ENCODE data around the gene DHX29. TPM values are rescaled to one million over a fixed set of nuclear protein-coding genes. Genes with fewer than 3 reads are reported as not detected.

DHX29 gene
- total and polyA plus RNA-seq, 2 donors (not counting 1 experiment from before 2014, with no cell fraction given): 8.1 to 38.5 TPM

DNA sequence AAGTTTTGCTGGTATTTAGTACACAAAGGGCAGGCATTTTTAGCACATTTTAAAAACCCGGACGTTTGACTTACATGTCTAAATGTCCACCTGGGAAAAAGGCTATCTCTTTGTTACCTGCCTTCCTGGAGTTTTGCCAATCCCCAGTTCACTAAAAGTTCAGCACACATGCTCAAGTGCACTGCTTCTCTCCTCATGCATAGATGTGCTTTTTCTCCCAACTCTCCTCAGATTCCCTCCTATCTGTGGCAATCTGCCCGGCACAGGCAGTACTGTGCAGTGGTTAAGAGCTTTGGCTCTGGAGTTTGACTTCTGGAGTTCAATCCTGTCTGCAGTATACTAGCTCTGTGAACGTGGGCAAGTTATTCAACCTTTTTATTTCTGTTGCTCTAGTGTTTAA lies 65.7 kb downstream of the DHX29 start:
- Histone ChIP-seq H3K9ac (ENCODE audit: insufficient read depth, low read length) (no peak overlapping the region), H3K27me3 (ENCODE audit: control insufficient read depth, insufficient read depth, low read length) (peaks cover 9% of the 10 kb centered on the region), H2AFZ (ENCODE audit: low read length) (no peak overlapping the region), H3K4me1 (ENCODE audit: control insufficient read depth, extremely low read depth, insufficient read depth, low read length) (no peaks in the 10 kb centered on the region), H3K4me3 (replicated peaks in 1 of 4; ENCODE audit: control extremely low read depth in 1 of 4, insufficient read depth in 1 of 4, low read depth in 3 of 4, low read length in 4 of 4) (no peak overlapping the region), H4K20me1 (ENCODE audit: control insufficient read depth, extremely low read depth, insufficient read depth, low read length) (no peaks in the 10 kb centered on the region), H3K27ac (ENCODE audit: insufficient read depth, low read length) (no peak overlapping the region), H3K36me3 (ENCODE audit: control insufficient read depth, insufficient read depth, low read length) (no peaks in the 10 kb centered on the region), H3K9me3 (ENCODE audit: control insufficient read depth, insufficient read depth, low read depth, low read length) (no peaks in the 10 kb centered on the region), H3K4me2 (ENCODE audit: extremely low read depth, insufficient read depth, low read length) (no peak overlapping the region), H3K79me2 (ENCODE audit: control insufficient read depth, insufficient read depth, low read length) (no peaks in the 10 kb centered on the region)
- TF ChIP-seq, protein P1, sequence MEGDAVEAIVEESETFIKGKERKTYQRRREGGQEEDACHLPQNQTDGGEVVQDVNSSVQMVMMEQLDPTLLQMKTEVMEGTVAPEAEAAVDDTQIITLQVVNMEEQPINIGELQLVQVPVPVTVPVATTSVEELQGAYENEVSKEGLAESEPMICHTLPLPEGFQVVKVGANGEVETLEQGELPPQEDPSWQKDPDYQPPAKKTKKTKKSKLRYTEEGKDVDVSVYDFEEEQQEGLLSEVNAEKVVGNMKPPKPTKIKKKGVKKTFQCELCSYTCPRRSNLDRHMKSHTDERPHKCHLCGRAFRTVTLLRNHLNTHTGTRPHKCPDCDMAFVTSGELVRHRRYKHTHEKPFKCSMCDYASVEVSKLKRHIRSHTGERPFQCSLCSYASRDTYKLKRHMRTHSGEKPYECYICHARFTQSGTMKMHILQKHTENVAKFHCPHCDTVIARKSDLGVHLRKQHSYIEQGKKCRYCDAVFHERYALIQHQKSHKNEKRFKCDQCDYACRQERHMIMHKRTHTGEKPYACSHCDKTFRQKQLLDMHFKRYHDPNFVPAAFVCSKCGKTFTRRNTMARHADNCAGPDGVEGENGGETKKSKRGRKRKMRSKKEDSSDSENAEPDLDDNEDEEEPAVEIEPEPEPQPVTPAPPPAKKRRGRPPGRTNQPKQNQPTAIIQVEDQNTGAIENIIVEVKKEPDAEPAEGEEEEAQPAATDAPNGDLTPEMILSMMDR (conservative IDR thresholded peaks at IDR 0.05 in 1 of 2, IDR thresholded peaks at IDR 0.05 in 1 of 2; ENCODE audit: low read depth in 1 of 2, low read length in 2 of 2): no peak
- TF ChIP-seq EZH2 (IDR thresholded peaks at IDR 0.05; ENCODE audit: low read length, missing control alignments): no peak
- no peak for DNase-seq (ENCODE audit: low read depth in 2 of 2)

DNA sequence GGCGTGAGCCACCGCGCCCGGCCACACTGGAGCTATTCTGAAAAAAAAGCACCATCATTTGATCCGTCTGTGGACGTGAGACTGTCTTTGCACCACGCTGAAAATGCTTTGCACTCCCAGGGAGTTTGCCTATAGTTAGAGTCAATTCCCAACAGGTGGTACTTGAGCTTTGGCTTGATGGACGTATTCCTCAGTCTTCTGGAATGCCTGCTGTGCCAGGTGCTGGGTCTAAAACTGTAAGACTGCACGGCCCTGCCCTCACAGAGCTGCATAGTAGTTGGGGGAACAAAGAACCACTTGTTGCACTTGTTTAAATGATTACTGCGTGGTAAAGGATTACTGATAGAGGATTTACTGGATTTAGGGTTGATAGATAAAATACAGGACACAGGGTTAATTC lies 70.7 kb downstream of the DHX29 start:
- no peak for DNase-seq (ENCODE audit: low read depth in 2 of 2)
- Histone ChIP-seq H3K27me3 (ENCODE audit: control insufficient read depth, insufficient read depth, low read length) (peaks cover 27% of the 10 kb centered on the region), H3K4me3 (replicated peaks in 1 of 4; ENCODE audit: control extremely low read depth in 1 of 4, insufficient read depth in 1 of 4, low read depth in 3 of 4, low read length in 4 of 4) (no peak overlapping the region), H2AFZ (ENCODE audit: low read length) (no peak overlapping the region), H3K4me2 (ENCODE audit: extremely low read depth, insufficient read depth, low read length) (no peak overlapping the region), H4K20me1 (ENCODE audit: control insufficient read depth, extremely low read depth, insufficient read depth, low read length) (no peaks in the 10 kb centered on the region), H3K79me2 (ENCODE audit: control insufficient read depth, insufficient read depth, low read length) (no peaks in the 10 kb centered on the region), H3K9ac (ENCODE audit: insufficient read depth, low read length) (no peak overlapping the region), H3K4me1 (ENCODE audit: control insufficient read depth, extremely low read depth, insufficient read depth, low read length) (peaks cover 2% of the 10 kb centered on the region), H3K36me3 (ENCODE audit: control insufficient read depth, insufficient read depth, low read length) (no peaks in the 10 kb centered on the region), H3K27ac (ENCODE audit: insufficient read depth, low read length) (no peak overlapping the region), H3K9me3 (ENCODE audit: control insufficient read depth, insufficient read depth, low read depth, low read length) (no peaks in the 10 kb centered on the region)
- no peak for TF ChIP-seq EZH2 (IDR thresholded peaks at IDR 0.05; ENCODE audit: low read length, missing control alignments)
- TF ChIP-seq, protein P1 (conservative IDR thresholded peaks at IDR 0.05 in 1 of 2, IDR thresholded peaks at IDR 0.05 in 1 of 2; ENCODE audit: low read depth in 1 of 2, low read length in 2 of 2): no peak

DNA sequence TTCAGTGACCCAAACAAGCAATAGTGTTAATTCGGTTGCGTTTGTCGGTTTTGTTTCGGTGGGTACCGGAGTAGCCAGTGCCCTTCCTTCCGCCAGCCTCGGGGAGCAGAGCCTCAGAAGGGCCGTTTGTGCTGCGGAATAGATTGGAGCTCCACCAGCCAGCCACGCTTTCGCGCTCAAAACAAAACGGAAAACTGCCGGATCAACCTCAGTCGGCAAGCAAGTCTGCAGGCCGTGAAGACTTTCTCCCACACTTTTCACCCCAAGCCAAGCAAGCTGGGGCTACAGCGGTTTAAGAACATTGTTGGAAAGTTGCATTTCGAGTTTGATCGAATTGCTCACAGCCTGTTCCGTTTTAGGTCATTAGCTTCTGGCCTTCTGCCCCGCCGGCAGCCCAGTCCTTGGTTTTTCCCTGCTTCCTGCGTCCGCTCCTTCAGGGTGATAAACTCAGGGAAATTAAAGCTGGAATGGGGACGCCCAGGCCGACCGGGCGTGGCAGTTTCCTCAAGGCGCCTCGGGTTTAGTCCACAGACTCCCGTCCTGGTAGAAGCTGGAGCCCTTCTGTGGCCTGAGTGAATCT lies 73.3 kb downstream of the DHX29 start:
- TF ChIP-seq, protein P1 (conservative IDR thresholded peaks at IDR 0.05 in 1 of 2, IDR thresholded peaks at IDR 0.05 in 1 of 2; ENCODE audit: low read depth in 1 of 2, low read length in 2 of 2): no peak
- peak; percentile 68 for TF ChIP-seq EZH2 (IDR thresholded peaks at IDR 0.05; ENCODE audit: low read length, missing control alignments)
- H3K79me2 ChIP-seq (ENCODE audit: control insufficient read depth, insufficient read depth, low read length): no peaks in the 10 kb centered on the region
- H3K4me1 ChIP-seq (ENCODE audit: control insufficient read depth, extremely low read depth, insufficient read depth, low read length): peaks cover 2% of the 10 kb centered on the region
- no peaks in the 10 kb centered on the region for H3K36me3 ChIP-seq (ENCODE audit: control insufficient read depth, insufficient read depth, low read length)
- no peak overlapping the region for H3K27ac ChIP-seq (ENCODE audit: insufficient read depth, low read length)
- H3K9me3 ChIP-seq (ENCODE audit: control insufficient read depth, insufficient read depth, low read depth, low read length): no peaks in the 10 kb centered on the region
- H2AFZ ChIP-seq (ENCODE audit: low read length): no peak overlapping the region
- H3K4me2 ChIP-seq (ENCODE audit: extremely low read depth, insufficient read depth, low read length): peak overlapping the region; percentile 46
- H3K27me3 ChIP-seq (ENCODE audit: control insufficient read depth, insufficient read depth, low read length): peaks cover 45% of the 10 kb centered on the region
- H3K9ac ChIP-seq (ENCODE audit: insufficient read depth, low read length): no peak overlapping the region
- peak in 1 of 2 donors; percentile 25 for DNase-seq (ENCODE audit: low read depth in 2 of 2)
- peak overlapping the region; percentile 34 to 57 (median 48) for H3K4me3 ChIP-seq (replicated peaks in 1 of 4; ENCODE audit: control extremely low read depth in 1 of 4, insufficient read depth in 1 of 4, low read depth in 3 of 4, low read length in 4 of 4)
- no peaks in the 10 kb centered on the region for H4K20me1 ChIP-seq (ENCODE audit: control insufficient read depth, extremely low read depth, insufficient read depth, low read length)
